Measurements from ENCODE around the gene KCNAB1.
A peak's percentile ranks its signal among the peaks of the same experiment; 100 is the strongest.

The KCNAB1 gene

GRCh38 chr3:156535798-156536197, 415.4 kb downstream of the KCNAB1 start:
- DNase-seq (ENCODE audit: low spot score): no peak

GRCh38 chr3:156536524-156537316, 416.3 kb downstream of the KCNAB1 start:
- no peak for DNase-seq (ENCODE audit: low spot score)

GRCh38 chr3:156539051-156539450, 418.7 kb downstream of the KCNAB1 start:
- DNase-seq (ENCODE audit: low spot score): no peak

- no peak for DNase-seq (ENCODE audit: low spot score)
Measured at GRCh38 chr3:156539802-156540201, 419.4 kb downstream of the KCNAB1 start.

- DNase-seq (ENCODE audit: low spot score): no peak
Measured at GRCh38 chr3:156542101-156543042, 422.0 kb downstream of the KCNAB1 start.

- no peak for DNase-seq (ENCODE audit: low spot score)
Measured at GRCh38 chr3:156543043-156543555, 422.7 kb downstream of the KCNAB1 start.

- no peak for DNase-seq (ENCODE audit: low spot score)
Measured at GRCh38 chr3:156547637-156548036, 427.3 kb downstream of the KCNAB1 start.

- no peak for DNase-seq (ENCODE audit: low spot score)
Measured at GRCh38 chr3:156548041-156548687, 427.8 kb downstream of the KCNAB1 start.

- no peak for DNase-seq (ENCODE audit: low spot score)
Measured at GRCh38 chr3:156548902-156549301, 428.5 kb downstream of the KCNAB1 start.

GRCh38 chr3:156551261-156551660, 430.9 kb downstream of the KCNAB1 start:
- peak; percentile 32 for DNase-seq (ENCODE audit: low spot score)

GRCh38 chr3:156551746-156552145, 431.4 kb downstream of the KCNAB1 start:
- no peak for DNase-seq (ENCODE audit: low spot score)

GRCh38 chr3:156552973-156553372, 432.6 kb downstream of the KCNAB1 start:
- DNase-seq (ENCODE audit: low spot score): no peak

GRCh38 chr3:156553705-156554356, 433.5 kb downstream of the KCNAB1 start:
- DNase-seq (ENCODE audit: low spot score): no peak

- DNase-seq (ENCODE audit: low spot score): no peak
Measured at GRCh38 chr3:156554515-156554841, 434.1 kb downstream of the KCNAB1 start.

- peak; percentile 99 for DNase-seq (ENCODE audit: low spot score)
Measured at GRCh38 chr3:156554842-156555687, 434.7 kb downstream of the KCNAB1 start, which contains the start of gene SSR3. Gene SSR3 (minus strand): TSS chr3:156555117. CDS start chr3:156555089, 28 bp downstream.

- peak; percentile 41 for DNase-seq (ENCODE audit: low spot score)
Measured at GRCh38 chr3:156558389-156558788, 438.0 kb downstream of the KCNAB1 start.

- DNase-seq (ENCODE audit: low spot score): no peak
Measured at GRCh38 chr3:156559321-156559720, 438.9 kb downstream of the KCNAB1 start.

- DNase-seq (ENCODE audit: low spot score): no peak
Measured at GRCh38 chr3:156561533-156561932, 441.2 kb downstream of the KCNAB1 start.

GRCh38 chr3:156562486-156562885, 442.1 kb downstream of the KCNAB1 start:
- DNase-seq (ENCODE audit: low spot score): peak; percentile 61

All from SK-N-DZ (cell line).